ENCODE measurements around the gene CLECL1. TPM values are rescaled to one million over a fixed set of nuclear protein-coding genes. Genes with fewer than 3 reads are reported as not detected.
"Not testable (repeated sequence)": the region's sequence is repeated elsewhere in the genome, so short reads cannot be mapped to it uniquely, and the experiment has no call there.

Gene CLECL1
- total RNA-seq, 1 donor from 2014 or later = not detected

GRCh38 chr12:9707864-9708808 is 24.8 kb downstream of the CLECL1 start:
- intact Hi-C loops (cut with DNase I) = no loop called here
- no peak overlapping the region for H3K27ac ChIP-seq
- no peaks in the 10 kb centered on the region for H3K4me1 ChIP-seq
- H3K27me3 ChIP-seq = no peaks in the 10 kb centered on the region
- no peaks in the 10 kb centered on the region for H3K36me3 ChIP-seq
- DNase-seq (ENCODE audit: low spot score in 2 of 2) = no peak
- H3K4me3 ChIP-seq = no peak overlapping the region
- peaks cover 0 to 3% of the 10 kb centered on the region in 2 donors for H3K9me3 ChIP-seq
- TF ChIP-seq CTCF (IDR thresholded peaks at IDR 0.05) = peak; percentile 23 to 57 (median 38)

- H3K27me3 ChIP-seq = no peaks in the 10 kb centered on the region
- intact Hi-C loops (cut with DNase I) = no loop called here
- peaks cover 0 to 3% of the 10 kb centered on the region in 2 donors for H3K9me3 ChIP-seq
- H3K36me3 ChIP-seq = no peaks in the 10 kb centered on the region
- no peak overlapping the region for H3K27ac ChIP-seq
- H3K4me3 ChIP-seq = no peak overlapping the region
- no peaks in the 10 kb centered on the region for H3K4me1 ChIP-seq
- no peak for DNase-seq (ENCODE audit: low spot score in 2 of 2)
- no peak for TF ChIP-seq CTCF (IDR thresholded peaks at IDR 0.05)
These were observed 25.5 kb downstream of the CLECL1 start for GRCh38 chr12:9707356-9707755.

GRCh38 chr12:9706086-9706685 is 26.7 kb downstream of the CLECL1 start:
- Histone ChIP-seq H3K9me3 (peaks cover 0 to 3% of the 10 kb centered on the region in 2 donors), H3K27me3 (no peaks in the 10 kb centered on the region), H3K36me3 (no peaks in the 10 kb centered on the region), H3K4me1 (no peaks in the 10 kb centered on the region), H3K4me3 (no peak overlapping the region), H3K27ac (no peak overlapping the region)
- intact Hi-C loops (cut with DNase I) = no loop called here
- no peak for DNase-seq (ENCODE audit: low spot score in 2 of 2)
- TF ChIP-seq CTCF (IDR thresholded peaks at IDR 0.05) = no peak

- H3K9me3 ChIP-seq; H3K4me1 ChIP-seq; H3K36me3 ChIP-seq; intact Hi-C loops (cut with DNase I); H3K27me3 ChIP-seq; H3K27ac ChIP-seq; DNase-seq (ENCODE audit: low spot score in 2 of 2); H3K4me3 ChIP-seq: not testable (repeated sequence)
These were observed 28.3 kb downstream of the CLECL1 start for GRCh38 chr12:9704561-9704960.

GRCh38 chr12:9702255-9702654 is 30.6 kb downstream of the CLECL1 start:
- intact Hi-C loops (cut with DNase I) = no loop called here
- no peak overlapping the region for H3K27ac ChIP-seq
- no peaks in the 10 kb centered on the region for H3K27me3 ChIP-seq
- H3K9me3 ChIP-seq = peaks cover 0 to 3% of the 10 kb centered on the region in 2 donors
- no peak for DNase-seq (ENCODE audit: low spot score in 2 of 2)
- no peaks in the 10 kb centered on the region for H3K36me3 ChIP-seq
- no peak overlapping the region for H3K4me3 ChIP-seq
- no peaks in the 10 kb centered on the region for H3K4me1 ChIP-seq
- no peak for TF ChIP-seq CTCF (IDR thresholded peaks at IDR 0.05)

Measured in ascending aorta (tissue), 2 donors.